GM23248 (cell line): ENCODE results near the gene OR3A2. TPM values are rescaled to one million over a fixed set of nuclear protein-coding genes. Genes with fewer than 3 reads are reported as not detected.
"Not testable (repeated sequence)": the region's sequence is repeated elsewhere in the genome, so short reads cannot be mapped to it uniquely, and the experiment has no call there.

ENCODE experiments used
- DNase-seq: peaks from one replicate; pipeline ENCODE4 v3.0.0-alpha.2; 2015
- H2AFZ ChIP-seq: fragments of 200-600 bp; sonication (generic); 2 replicates; pipeline ENCODE4 v1.6.1; 2016; ENCODE audit warnings: antibody characterized with exemption
- H3F3A ChIP-seq: fragments of 200-600 bp; sonication (generic); 2 replicates; pipeline ENCODE4 v1.6.1; 2016; ENCODE audit warnings: mild to moderate bottlenecking, antibody characterized with exemption, mixed run types; ENCODE audit not compliant: insufficient read depth
- H3K27ac ChIP-seq: fragments of 200-600 bp; sonication (generic); 2 replicates; pipeline ENCODE4 v1.5.1; 2016; ENCODE audit warnings: mild to moderate bottlenecking
- H3K27me3 ChIP-seq: fragments of 200-600 bp; sonication (generic); replicated peaks from 2 replicates; pipeline ENCODE4 v1.6.1; 2016; ENCODE audit warnings: mild to moderate bottlenecking; ENCODE audit not compliant: insufficient read depth
- H3K36me3 ChIP-seq: fragments of 200-600 bp; sonication (generic); 2 replicates; pipeline ENCODE4 v1.6.1; 2016; ENCODE audit warnings: low read depth, mild to moderate bottlenecking
- H3K4me1 ChIP-seq: fragments of 200-600 bp; sonication (generic); 2 replicates; pipeline ENCODE4 v1.6.1; 2016; ENCODE audit warnings: mild to moderate bottlenecking; ENCODE audit not compliant: insufficient read depth
- H3K4me2 ChIP-seq: fragments of 200-600 bp; sonication (generic); one replicate; pipeline ENCODE4 v1.6.1; 2016; ENCODE audit warnings: mild to moderate bottlenecking; ENCODE audit not compliant: unreplicated experiment
- H3K4me3 ChIP-seq: fragments of 200-600 bp; sonication (generic); 2 replicates; pipeline ENCODE4 v1.5.1; 2016; ENCODE audit warnings: mild to moderate bottlenecking
- H3K79me2 ChIP-seq: fragments of 200-600 bp; sonication (generic); 2 replicates; pipeline ENCODE4 v1.6.1; 2016; ENCODE audit warnings: mild to moderate bottlenecking; ENCODE audit not compliant: insufficient read depth
- H3K9ac ChIP-seq: fragments of 200-600 bp; sonication (generic); 2 replicates; pipeline ENCODE4 v1.6.1; 2016; ENCODE audit warnings: mild to moderate bottlenecking
- H3K9me2 ChIP-seq: fragments of 200-600 bp; sonication (generic); 2 replicates; pipeline ENCODE4 v1.6.1; 2016; ENCODE audit warnings: mixed run types, mild to moderate bottlenecking, moderate library complexity; ENCODE audit not compliant: insufficient read depth
- H3K9me3 ChIP-seq: fragments of 200-600 bp; sonication (generic); one replicate; pipeline ENCODE4 v1.6.1; 2017; ENCODE audit warnings: low read depth
- H4K20me1 ChIP-seq: fragments of 200-600 bp; sonication (generic); 2 replicates; pipeline ENCODE4 v1.6.0; 2016; ENCODE audit not compliant: insufficient read depth
- EZH2 ChIP-seq: fragments of 200-600 bp; sonication (generic); IDR thresholded peaks from 2 replicates; pipeline ENCODE4 v1.6.1; 2018; ENCODE audit warnings: antibody characterized with exemption, mild to moderate bottlenecking; ENCODE audit not compliant: insufficient read depth, poor library complexity, severe bottlenecking
- EZH2phosphoT487 ChIP-seq: fragments of 200-600 bp; sonication (generic); IDR thresholded peaks from 2 replicates; pipeline ENCODE4 v1.6.1; 2018; ENCODE audit warnings: antibody characterized with exemption, moderate library complexity, mild to moderate bottlenecking, low read depth; ENCODE audit not compliant: insufficient read depth
- WGBS, 2 experiments: methylation state at CpG; one replicate each; pipeline ENCODE4 v1.1.6; 2015 to 2017; ENCODE audit warnings: low lambda C conversion rate in 2 of 2, low coverage in 1 of 2; ENCODE audit errors: missing lambda C conversion rate in 2 of 2; 5-methylcytosine and 5-hydroxymethylcytosine counted together
- in situ Hi-C: fragments of 300-500 bp; cut with MboI; formaldehyde crosslinking; loops from 2 replicates; pipeline ENCODE4 v1.15.0; 2020
- polyA plus RNA-seq: library from polyadenylated mRNA; unstranded; fragments of >200 nt; fragmentation: Nextera tagmentation; extraction: Ambion mirVana; gene quantifications from 2 replicates; pipeline ENCODE4 v1.2.1, GENCODE V29; 2016
- total RNA-seq: library from RNA; depleted of rRNA; stranded (reverse); fragments of >200 nt; shearing (Covaris generic); gene quantifications from 2 replicates; pipeline ENCODE4 v1.2.3, GENCODE V29; 2014

Gene OR3A2
- total and polyA plus RNA-seq, 2 experiments from 2014 or later: not detected

DNA sequence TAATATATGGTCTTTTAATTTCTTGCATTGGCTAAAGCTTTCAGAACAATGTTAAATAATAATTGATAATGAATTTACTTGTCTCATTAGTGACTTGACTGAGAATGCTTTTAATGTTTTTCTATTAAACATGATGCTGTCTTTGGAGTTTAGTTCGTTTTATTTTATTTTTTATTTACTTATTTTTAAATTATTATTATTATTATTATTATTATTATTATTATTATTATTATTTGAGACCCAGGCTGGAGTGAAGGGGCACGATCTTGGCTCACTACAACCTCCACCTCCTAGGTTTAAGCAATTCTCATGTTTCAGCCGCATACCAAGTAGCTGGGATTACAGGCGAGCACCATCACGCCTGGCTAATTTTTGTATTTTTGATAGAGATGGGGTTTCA lies 29.5 kb upstream of the OR3A2 start:
- in situ Hi-C loops: no loop called here

GRCh38 chr17:3412216-3412615 lies 26.1 kb upstream of the OR3A2 start:
- H3K4me3 ChIP-seq, DNase-seq, H3F3A ChIP-seq, H3K27ac ChIP-seq, H3K9me3 ChIP-seq, H3K27me3 ChIP-seq, H3K9ac ChIP-seq, H3K4me2 ChIP-seq, H2AFZ ChIP-seq, H3K36me3 ChIP-seq, H3K79me2 ChIP-seq, H3K4me1 ChIP-seq, H4K20me1 ChIP-seq, in situ Hi-C loops, H3K9me2 ChIP-seq: not testable (repeated sequence)
- no CpG with 5 or more reads among the region's 16 CpGs for WGBS, 2 experiments

More for the DNA sequence above, 29.5 kb upstream of the OR3A2 start:
- Histone ChIP-seq H3K27me3 (no peaks in the 10 kb centered on the region), H3K9me2 (no peaks in the 10 kb centered on the region), H4K20me1 (no peaks in the 10 kb centered on the region), H3K9me3 (no peaks in the 10 kb centered on the region), H3K79me2 (no peaks in the 10 kb centered on the region), H3K4me1 (no peaks in the 10 kb centered on the region), H3K9ac (no peak overlapping the region), H2AFZ (no peak overlapping the region), H3K4me3 (no peak overlapping the region), H3K27ac (no peak overlapping the region), H3K36me3 (no peaks in the 10 kb centered on the region), H3K4me2 (no peak overlapping the region), H3F3A (no peaks in the 10 kb centered on the region)
- WGBS, 2 experiments: 52 to 54% methylated on average over 5 of the region's 5 CpGs
- no peak for DNase-seq
- TF ChIP-seq EZH2 (no peak), EZH2phosphoT487 (no peak)

DNA sequence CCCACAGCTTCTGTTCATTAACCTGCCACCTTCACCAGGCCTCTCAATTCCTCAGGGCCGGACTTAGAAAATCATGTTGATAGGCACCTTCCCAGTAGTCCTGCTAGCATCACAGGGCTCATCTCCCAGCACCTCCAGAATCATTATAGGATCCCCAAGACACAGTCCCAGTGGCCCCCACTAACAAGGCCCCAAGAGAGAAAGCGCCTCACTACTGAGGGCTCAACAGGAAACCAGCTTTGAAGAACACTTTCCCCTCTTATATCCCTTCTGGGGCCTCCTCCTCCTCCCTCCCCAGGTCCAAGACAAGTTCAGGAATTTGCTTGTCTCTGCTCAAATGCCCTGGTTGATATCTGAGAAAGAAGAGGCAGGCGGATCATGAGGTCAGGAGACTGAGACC lies 25.0 kb upstream of the OR3A2 start, which contains the start of gene OR3A3:
OR3A3 (plus strand) TSS at position 301 of the 400 bp plus-strand sequence.
- Histone ChIP-seq H3K27me3 (no peaks in the 10 kb centered on the region), H4K20me1 (no peaks in the 10 kb centered on the region), H3F3A (no peaks in the 10 kb centered on the region), H3K4me1 (no peaks in the 10 kb centered on the region), H3K27ac (no peak within 1 kb of the TSS), H3K79me2 (no peaks in the 10 kb centered on the region), H3K4me2 (no peak within 1 kb of the TSS), H3K9ac (no peak within 1 kb of the TSS), H2AFZ (no peak within 1 kb of the TSS), H3K9me2 (no peaks in the 10 kb centered on the region), H3K4me3 (no peak within 1 kb of the TSS), H3K9me3 (no peaks in the 10 kb centered on the region), H3K36me3 (no peaks in the 10 kb centered on the region)
- DNase-seq: no peak
- WGBS, 2 experiments: 26 to 29% methylated on average over 3 of the region's 3 CpGs
- TF ChIP-seq EZH2phosphoT487 (no peak), EZH2 (no peak)
- in situ Hi-C loops: no loop called here

DNA sequence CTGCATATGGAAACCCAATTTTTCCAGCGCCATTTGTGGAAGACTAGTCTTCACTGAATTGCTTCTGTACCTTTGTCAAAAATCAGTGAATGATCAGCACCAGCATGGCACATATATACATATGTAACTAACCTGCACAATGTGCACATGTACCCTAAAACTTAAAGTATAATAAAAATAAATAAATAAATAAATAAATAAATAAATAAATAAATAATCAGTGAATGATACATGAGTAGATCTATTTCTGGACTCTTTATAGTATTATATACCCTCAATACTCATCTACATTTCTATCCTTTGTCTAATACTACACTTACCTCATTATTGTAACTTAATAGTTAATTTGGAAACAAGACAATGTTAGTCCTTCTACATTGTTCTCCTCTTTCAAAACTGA lies 17.7 kb upstream of the OR3A2 start:
- WGBS, 2 experiments: 48 to 50% methylated on average over 1 of the region's 1 CpG
- DNase-seq, H3K9me2 ChIP-seq, H3K9me3 ChIP-seq, H3K27ac ChIP-seq, H3K27me3 ChIP-seq, H2AFZ ChIP-seq, H3K9ac ChIP-seq, in situ Hi-C loops, H3K79me2 ChIP-seq, H4K20me1 ChIP-seq, H3K4me2 ChIP-seq, H3K4me3 ChIP-seq, H3K4me1 ChIP-seq, H3F3A ChIP-seq, H3K36me3 ChIP-seq: not testable (repeated sequence)

- no peak for TF ChIP-seq EZH2
- no peak for TF ChIP-seq EZH2phosphoT487
- Histone ChIP-seq H3K36me3 (no peaks in the 10 kb centered on the region), H2AFZ (no peak overlapping the region), H3K27ac (no peak overlapping the region), H3K4me2 (no peak overlapping the region), H3K9ac (no peak overlapping the region), H3F3A (no peaks in the 10 kb centered on the region), H4K20me1 (no peaks in the 10 kb centered on the region), H3K9me2 (no peaks in the 10 kb centered on the region), H3K9me3 (no peaks in the 10 kb centered on the region), H3K4me3 (no peak overlapping the region), H3K27me3 (no peaks in the 10 kb centered on the region), H3K79me2 (no peaks in the 10 kb centered on the region), H3K4me1 (no peaks in the 10 kb centered on the region)
- in situ Hi-C loops: no loop called here
- WGBS, 2 experiments: 8 to 17% methylated on average over 2 of the region's 2 CpGs
- DNase-seq: peak; percentile 10
These were observed 15.7 kb upstream of the OR3A2 start for GRCh38 chr17:3401786-3402185.
